Breast epithelium (tissue), 3 donors: ENCODE data around the gene EMC6.

Experiments
- CTCF ChIP-seq, 3 donors: fragments of 450-650 bp; IDR thresholded peaks; one replicate each; pipeline ENCODE4 v1.5.1; 2016 to 2017; ENCODE audit warnings: antibody characterized with exemption in 3 of 3, mild to moderate bottlenecking in 3 of 3, moderate library complexity in 3 of 3
- POLR2A ChIP-seq: fragments of 450-650 bp; IDR thresholded peaks from one replicate; pipeline ENCODE4 v1.6.1; 2016; ENCODE audit warnings: antibody characterized with exemption, mild to moderate bottlenecking, moderate library complexity
- POLR2AphosphoS5 ChIP-seq, 3 donors: sonication (generic); formaldehyde crosslinking; IDR thresholded peaks; one replicate each; pipeline ENCODE4 v1.6.1; 2017; ENCODE audit warnings: antibody characterized with exemption in 3 of 3

GRCh38 chr17:3658784-3659449, 9.7 kb upstream of the EMC6 start:
- TF ChIP-seq POLR2A (no peak), CTCF (IDR thresholded peaks at IDR 0.05) (no peak), POLR2AphosphoS5 (IDR thresholded peaks at IDR 0.05) (no peak)
